DND-41 (cell line): ENCODE data around the gene G3BP1.

Experiments
- EZH2 ChIP-seq: IDR thresholded peaks from 3 replicates; pipeline ENCODE4 v1.6.1; 2012; ENCODE audit warnings: borderline replicate concordance, low read depth, mild to moderate bottlenecking, moderate library complexity, low read length, inconsistent platforms; ENCODE audit not compliant: severe bottlenecking
- TF ChIP-seq, protein P1 (sequence below): IDR thresholded peaks from 2 replicates; pipeline ENCODE4 v1.5.1; 2012; ENCODE audit warnings: borderline replicate concordance, low read length, moderate library complexity, mild to moderate bottlenecking; ENCODE audit not compliant: poor library complexity, severe bottlenecking; ENCODE audit errors: extremely low read depth

DNA sequence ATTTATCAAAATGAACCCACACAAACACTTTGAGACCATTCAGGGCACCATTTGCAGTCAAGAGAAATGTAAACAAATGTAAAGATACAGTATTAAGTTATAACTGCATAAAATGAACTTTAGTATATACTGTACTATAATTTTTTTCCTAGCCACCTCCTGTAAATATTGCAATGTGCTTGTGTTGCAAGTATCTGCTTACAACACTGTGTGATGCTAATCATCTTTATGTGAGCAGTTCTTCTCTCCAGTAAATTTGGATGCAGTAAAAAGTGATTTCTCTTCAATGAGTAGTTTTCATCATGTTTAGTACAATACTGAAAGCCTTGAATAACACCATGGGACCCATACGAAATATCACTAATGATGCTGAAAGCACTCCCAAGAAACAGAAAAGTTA is 9.4 kb downstream of the G3BP1 start:
- TF ChIP-seq, protein P1, sequence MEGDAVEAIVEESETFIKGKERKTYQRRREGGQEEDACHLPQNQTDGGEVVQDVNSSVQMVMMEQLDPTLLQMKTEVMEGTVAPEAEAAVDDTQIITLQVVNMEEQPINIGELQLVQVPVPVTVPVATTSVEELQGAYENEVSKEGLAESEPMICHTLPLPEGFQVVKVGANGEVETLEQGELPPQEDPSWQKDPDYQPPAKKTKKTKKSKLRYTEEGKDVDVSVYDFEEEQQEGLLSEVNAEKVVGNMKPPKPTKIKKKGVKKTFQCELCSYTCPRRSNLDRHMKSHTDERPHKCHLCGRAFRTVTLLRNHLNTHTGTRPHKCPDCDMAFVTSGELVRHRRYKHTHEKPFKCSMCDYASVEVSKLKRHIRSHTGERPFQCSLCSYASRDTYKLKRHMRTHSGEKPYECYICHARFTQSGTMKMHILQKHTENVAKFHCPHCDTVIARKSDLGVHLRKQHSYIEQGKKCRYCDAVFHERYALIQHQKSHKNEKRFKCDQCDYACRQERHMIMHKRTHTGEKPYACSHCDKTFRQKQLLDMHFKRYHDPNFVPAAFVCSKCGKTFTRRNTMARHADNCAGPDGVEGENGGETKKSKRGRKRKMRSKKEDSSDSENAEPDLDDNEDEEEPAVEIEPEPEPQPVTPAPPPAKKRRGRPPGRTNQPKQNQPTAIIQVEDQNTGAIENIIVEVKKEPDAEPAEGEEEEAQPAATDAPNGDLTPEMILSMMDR = no peak
- TF ChIP-seq EZH2 = no peak
